Measurements from ENCODE around the gene EDAR.
A peak's percentile ranks its signal among the peaks of the same experiment; 100 is the strongest.

The EDAR gene

GRCh38 chr2:108922141-108922915 is 66.7 kb downstream of the EDAR start:
- DNase-seq, result no peak

DNA sequence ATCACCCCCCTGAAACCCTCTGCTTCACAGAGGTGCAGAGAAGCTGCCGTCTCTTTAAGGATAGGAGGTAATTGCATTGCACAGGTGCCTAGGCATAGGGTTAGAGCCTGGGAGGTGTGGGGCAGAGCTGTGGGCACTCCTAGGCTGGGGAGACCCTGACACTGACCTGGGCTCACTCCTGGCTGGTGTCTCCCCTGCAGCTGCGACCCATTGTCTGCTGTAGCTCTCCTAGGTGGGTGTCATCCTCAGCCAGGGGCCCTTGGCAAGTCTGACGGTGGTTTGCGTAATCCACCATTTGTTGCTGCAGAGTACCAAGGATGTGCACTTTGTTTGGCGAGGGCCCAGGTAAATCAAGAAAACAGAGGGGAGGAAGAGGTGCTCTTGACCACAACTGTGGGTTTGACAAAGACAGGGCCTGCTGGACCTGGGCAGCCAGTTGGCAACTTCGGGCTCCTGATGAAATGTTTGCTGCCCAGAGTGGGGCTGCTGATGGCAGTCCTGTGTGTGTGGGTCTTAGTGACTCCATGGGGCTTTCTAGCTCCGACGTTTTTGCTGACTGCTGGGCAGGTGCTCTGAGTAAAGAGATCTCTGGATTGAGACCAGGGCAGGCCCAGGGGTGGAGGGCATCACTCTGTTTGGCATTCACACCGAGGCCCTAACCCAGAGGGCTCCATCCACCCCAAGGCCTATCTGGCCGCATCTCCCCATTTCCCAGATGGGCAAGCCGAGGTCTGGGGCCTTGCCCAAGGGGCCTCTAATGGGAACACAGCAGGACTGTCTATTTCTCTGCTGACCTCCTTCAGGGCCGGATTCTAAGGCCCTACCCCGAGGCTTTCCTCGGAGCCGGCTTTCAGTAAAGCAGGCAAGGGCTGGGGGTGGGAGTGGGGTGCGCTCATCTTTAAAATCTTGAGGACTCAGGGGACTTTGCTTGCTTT is 67.7 kb downstream of the EDAR start:
- no peak for DNase-seq

DNA sequence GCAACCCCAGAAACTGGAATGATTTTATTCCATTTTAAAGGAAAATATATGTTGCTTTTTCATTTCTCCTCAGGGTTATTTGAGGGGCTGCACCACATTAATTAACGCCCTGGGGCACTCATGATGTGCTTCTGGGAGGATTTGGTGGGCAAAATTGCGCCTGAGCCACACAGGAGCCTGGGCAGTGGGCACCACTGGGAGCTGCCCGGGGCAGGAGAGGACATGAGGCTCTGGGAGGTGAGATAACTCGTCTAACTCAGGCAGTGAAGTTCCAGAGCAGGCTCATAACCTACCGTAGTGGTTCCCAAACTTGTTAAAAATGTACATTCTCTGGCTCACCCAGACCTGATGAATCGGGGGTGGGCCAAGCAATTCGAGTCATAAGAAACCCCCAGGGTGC is 68.3 kb downstream of the EDAR start:
- DNase-seq, result no peak

DNA sequence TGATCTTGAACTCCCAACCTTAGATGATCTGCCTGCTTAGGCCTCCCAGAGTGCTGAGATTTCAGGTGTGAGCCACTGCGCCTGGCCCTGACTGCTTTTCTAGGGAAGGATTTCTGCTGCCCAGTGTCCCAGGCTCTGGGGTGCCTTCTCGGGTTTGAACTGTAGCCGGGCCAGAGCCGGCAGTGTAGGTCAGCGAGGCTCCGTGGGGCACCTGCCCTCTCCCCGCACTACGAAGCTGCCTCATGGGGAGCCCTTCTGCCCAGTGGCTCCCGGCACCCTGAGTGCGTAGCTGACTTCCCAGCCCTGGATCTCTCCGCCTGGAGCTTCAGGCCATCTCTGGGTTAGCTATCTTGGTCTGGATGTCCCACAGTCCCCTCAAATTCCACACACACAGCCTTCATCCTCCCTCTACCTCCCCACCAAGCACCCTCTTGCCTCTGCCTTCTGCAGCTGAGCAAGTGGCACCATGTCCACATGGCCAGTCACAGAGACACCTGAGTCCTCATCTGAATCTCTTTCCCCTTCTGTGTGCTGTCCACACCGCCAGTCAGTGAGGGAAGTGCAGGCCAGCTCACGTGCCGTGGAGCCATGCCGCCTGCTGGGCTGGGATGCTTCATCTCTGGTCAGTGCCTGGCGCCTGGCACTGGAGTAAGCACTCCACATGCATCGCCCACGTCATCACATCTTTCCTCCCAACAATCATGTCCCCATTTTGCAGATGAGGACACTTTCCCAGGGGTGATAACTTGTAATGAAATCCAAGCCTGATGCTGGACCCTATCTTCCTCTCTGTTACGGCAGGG is 69.2 kb downstream of the EDAR start:
- DNase-seq, result no peak

DNA sequence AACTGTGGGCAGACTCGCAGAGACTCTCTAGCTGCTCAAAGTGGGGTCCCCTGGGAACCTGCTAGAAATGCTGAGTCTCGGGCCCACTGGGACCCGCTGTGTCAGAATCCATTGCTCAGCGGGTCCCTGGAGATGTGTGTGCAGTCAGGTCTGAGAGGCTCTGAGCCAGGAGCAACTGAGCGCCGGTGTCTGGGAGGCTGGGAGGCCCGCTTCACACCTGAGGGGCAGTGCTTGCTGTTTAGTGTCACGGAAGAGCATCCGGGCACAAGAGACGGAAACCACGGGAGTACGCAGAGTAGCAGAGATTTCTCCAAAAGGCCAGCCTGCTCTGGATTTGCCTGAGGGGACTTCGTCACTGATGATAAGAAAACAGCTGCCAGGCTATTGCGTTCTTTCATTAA is 70.1 kb downstream of the EDAR start:
- DNase-seq, result no peak

DNA sequence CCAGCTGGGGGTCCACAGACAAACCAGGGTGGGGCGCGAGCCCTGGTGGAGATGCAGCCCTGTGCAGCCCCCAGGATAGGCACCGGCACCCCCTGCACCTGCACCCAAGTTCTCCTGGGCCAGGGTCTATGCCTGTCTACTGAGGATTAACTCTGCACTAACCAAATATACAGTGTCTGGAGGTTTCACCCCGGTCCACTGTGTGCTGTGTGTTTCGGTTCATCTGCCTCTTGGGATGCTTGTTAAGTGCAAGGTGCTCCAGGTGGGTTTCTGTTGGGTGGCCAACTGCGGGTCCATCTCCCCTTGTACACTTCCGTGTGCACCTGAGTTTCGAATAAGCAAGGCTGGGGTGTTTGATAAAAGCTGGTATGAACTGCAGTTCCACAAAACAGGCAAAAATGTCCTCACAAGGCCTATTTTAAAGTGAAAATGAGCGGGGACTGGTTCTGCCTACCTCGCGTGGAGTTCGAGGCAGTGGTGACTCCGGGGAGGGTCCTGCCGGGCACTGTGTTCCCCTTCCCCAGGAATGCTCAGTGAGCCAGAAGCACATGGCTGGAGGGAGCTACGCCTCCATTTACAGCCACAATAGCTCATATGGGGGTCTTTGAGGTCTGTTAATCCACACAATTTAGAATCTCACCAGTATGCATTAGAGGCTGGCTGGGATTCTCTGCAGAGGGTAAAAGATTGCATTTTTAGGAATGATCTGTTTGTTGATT is 70.7 kb downstream of the EDAR start:
- no peak for DNase-seq

- DNase-seq, result no peak
These were observed 71.5 kb downstream of the EDAR start for GRCh38 chr2:108917526-108917925.

DNA sequence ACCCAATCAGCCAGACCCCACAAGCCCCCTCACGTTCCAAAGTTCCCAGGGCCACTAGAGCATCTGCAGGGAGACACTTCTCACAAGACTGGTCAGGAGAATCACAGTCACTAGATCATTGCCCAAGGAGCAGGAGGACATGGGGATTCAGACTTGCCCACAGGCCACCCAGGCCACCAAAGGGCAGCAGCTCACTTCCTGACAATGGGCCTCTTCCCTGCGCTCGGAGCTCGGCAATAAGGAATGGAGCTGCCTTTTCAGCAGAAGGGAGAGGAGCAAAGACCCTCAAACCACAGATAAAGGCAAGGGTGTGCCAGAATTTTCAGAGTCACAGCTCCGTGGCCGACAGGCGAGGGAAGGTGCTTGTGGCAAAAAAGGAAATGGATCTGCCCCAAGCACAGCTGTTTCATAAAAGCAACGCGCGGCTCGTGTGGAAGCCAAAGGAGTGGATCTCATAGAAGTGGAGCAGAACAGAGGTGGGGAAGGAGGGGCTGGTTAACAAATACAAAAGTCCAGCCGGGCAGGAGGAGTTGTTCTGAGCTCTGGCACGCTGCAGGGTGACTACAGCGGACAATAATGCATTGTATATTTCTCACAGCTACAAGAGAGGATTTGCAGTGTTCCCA is 72.1 kb downstream of the EDAR start:
- DNase-seq, result no peak

- no peak for DNase-seq
These were observed 72.8 kb downstream of the EDAR start for GRCh38 chr2:108916122-108916795.

DNA sequence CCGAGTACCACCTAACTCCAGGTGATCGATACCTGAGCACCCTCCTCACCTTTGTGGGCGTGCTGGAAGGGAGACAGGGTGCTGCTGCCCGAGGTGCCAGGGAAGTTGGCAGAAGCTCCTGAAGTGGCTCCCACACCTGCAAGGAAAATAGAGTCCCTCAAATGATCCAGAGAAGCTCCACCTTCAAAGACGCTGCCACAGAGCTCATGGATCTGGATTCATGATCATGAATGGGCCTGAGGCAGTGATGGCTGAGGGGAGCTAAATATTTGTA is 76.5 kb downstream of the EDAR start:
- no peak for DNase-seq

DNA sequence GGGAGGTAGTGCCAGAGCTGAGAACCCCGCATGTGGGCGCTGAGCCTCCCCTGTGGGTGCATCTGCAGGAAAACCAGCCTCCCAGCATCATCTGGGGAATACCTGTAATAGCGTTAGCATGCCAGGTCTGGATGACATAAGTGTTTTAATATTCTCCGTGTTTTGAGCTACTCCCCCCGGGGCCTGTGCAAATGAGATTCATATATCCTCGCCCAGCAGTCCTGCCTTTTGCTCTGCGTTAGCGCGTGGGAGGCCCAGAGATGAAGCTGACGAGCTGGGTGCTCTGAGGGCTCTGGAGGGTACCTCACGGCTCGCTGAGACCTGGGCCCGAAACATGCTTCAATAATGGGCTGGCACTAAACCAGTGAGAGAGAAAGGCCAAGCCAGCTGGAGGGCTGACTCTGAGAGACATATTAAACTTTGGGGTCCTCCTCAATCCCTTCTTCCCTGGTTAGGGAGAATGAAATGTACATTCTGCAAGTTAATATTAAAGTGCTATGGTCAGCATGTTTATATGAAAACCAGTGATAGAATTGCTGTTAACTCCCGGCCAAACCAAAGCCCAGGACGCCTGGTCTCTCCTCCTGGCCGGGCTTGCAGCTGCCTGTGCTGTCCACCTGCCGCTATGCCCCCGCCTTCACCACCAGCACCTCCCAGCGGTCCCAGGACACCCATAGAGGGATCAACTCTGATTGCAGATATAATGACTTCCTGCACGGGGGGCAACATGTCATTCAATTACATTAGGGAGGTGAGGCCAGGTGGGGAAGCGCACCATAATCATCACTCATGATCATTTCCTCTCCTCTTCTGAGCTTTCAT is 77.0 kb downstream of the EDAR start:
- peak; percentile 47 for DNase-seq

- peak; percentile 45 for DNase-seq
These were observed 77.6 kb downstream of the EDAR start for GRCh38 chr2:108911401-108911800.

DNA sequence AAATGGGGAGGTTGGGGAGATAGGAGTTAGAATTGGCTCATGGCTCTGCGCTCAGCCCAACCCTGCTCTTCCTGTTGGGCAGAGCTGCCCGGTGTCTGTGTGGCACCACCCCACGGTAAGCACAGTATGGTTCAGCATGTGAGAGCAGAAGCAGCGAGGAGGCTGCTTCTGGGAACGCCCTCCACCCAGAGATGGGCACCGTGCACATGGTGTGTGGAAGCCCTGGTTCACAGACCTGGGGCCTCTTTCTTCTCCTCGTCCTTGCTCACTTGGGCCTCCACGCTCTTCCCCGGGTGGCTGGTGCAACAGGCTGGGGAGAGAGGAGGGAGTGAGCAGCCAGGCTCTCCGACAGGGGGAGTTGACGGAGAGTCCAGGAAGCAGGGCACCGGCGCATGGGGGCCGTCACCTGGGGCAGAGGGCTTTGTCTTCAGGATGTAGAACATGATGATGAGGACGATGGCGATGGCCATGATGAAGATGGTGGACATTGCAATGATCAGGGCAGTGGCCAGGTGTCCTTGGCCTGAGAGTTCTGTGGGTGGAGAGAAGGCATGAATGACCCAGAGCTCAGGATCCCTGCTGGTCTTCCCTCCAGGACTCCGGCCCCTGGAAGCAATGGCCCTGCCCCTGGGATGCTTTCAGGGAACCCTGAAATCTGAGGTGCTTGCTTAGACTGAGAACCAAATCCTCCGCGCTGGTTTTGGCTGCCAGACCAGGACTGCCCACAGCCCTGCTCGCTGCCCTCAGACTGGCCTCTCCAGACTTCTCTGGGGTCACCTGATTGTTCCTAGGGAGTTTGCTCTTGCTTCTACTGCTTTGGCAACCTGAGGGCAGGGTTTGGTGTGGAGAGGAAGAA is 78.3 kb downstream of the EDAR start:
- peak; percentile 37 for DNase-seq

DNA sequence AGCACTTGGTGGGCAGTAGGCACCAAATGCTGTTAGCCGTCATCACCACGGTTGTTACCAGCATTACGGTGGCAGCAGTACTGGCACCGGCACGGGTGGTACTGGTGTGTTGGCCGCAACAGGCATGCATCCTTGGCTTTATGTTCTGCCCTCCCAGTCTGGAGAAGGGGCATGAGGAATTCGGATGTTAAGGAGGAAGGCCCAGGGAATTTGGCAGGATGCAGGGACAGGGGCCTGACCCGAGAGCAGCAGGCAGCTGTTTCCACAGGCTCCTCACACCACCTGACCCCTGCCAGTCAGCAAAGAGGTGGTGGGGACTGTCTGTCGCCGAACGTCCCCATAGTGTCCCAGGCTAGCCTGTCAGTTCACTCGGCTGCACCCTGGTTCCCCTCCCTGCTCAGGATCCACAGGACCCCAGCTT is 79.0 kb downstream of the EDAR start:
- no peak for DNase-seq

- peak; percentile 28 for DNase-seq
These were observed 79.7 kb downstream of the EDAR start for GRCh38 chr2:108909275-108909823.

DNA sequence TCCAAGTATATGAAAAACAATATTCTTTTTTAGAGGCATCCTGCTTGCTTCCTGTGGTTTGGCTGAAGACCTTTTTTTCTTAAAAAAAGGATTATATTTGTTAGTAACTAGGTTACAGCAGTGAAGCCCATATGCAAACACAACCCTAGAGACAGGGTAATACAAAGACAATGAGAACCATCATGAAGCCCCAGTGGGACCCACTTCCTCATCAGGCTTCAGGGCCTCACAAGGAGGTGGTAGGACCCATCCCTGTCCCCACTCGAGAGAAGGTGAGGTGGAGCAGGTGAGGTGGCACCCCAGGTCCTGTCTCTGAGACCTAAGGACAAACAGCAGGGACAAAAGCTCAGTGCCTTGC is 80.3 kb downstream of the EDAR start:
- DNase-seq, result peak; percentile 37

GRCh38 chr2:108907822-108908712 is 81.0 kb downstream of the EDAR start:
- peak; percentile 38 for DNase-seq

- DNase-seq, result peak; percentile 35
These were observed 82.5 kb downstream of the EDAR start for GRCh38 chr2:108906403-108907077.
